GM18873 (cell line): Measurements from ENCODE around the gene COL4A2.

ENCODE experiments used
- ATAC-seq: cut with Tn5 transposase; IDR thresholded peaks from one replicate; pipeline ENCODE4 v1.9.1; 2021; ENCODE audit warnings: mild to moderate bottlenecking, moderate library complexity, moderate number of reproducible peaks; ENCODE audit not compliant: unreplicated experiment, low FRiP score

Gene COL4A2

DNA sequence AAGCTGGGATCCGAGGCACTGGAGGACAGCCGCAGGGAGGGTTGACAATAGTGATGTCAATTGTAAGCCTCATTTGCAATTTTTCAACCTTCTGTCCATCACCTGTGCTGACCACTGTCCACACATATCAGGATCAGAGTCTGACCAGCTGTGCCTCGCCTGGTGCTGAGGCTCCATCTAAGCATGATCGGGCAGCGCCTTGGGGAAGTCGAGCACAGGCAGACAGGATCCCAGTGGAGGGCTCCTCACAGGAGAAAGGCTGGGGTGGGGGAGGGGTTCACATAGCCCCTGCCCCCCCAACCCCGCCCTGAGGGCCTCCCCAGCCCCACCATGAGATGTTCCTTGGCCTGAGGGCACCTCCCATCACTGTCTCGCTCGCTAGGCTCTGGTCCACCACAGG lies 194.1 kb downstream of the COL4A2 start:
- ATAC-seq, result no peak

GRCh38 chr13:110503037-110503901 lies 196.2 kb downstream of the COL4A2 start:
- no peak for ATAC-seq

DNA sequence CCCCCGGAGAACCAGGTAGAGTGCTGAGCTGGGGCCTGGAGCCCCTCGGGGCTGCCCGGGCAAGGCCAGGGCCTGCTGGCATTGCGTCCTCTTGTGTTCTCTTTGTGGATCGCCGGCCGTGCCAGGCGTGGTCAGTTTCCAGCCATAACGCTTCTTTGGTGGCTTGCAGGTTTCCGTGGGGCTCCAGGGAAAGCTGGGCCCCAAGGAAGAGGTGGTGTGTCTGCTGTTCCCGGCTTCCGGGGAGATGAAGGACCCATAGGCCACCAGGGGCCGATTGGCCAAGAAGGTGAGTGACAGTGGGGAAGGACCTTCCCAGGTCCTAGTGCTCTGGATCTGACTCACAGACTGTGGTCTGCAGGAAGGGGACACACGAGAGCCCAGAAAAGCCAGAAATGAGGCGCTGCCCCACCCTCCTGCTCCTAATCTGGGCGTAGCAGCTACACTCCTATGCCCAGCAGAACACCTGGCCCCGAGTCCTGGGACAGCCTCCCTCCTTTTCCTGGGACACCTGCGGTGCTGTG lies 197.0 kb downstream of the COL4A2 start:
- no peak for ATAC-seq

GRCh38 chr13:110505594-110505993 lies 198.5 kb downstream of the COL4A2 start:
- no peak for ATAC-seq

- ATAC-seq, result no peak
Observed at GRCh38 chr13:110506396-110506795, 199.3 kb downstream of the COL4A2 start.

GRCh38 chr13:110506859-110507566 lies 199.9 kb downstream of the COL4A2 start:
- no peak for ATAC-seq

DNA sequence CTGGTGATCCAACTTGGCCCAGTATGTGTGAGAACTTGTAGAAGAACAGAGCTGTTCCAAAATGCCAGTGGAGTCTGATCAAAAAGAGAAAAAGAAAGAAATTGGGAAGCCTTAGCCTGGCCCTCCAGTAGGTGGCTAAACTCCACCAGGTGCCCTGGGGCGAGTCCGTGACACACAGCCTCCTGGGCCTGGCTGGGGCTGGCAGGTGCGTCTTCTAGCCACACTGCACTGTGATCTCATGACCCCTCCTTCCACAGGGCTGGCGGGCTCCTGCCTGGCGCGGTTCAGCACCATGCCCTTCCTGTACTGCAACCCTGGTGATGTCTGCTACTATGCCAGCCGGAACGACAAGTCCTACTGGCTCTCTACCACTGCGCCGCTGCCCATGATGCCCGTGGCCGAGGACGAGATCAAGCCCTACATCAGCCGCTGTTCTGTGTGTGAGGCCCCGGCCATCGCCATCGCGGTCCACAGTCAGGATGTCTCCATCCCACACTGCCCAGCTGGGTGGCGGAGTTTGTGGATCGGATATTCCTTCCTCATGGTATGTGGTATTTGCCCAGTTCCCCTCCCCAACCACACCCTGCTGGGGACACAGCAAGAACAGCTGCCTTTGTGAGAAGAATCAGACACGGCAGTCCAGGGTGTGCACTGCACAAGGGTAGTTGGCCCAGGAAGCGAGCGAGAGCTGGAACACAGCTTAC lies 200.7 kb downstream of the COL4A2 start:
- ATAC-seq, result no peak

- ATAC-seq, result no peak
Observed at GRCh38 chr13:110509478-110509926, 202.4 kb downstream of the COL4A2 start.

- no peak for ATAC-seq
Observed at GRCh38 chr13:110509971-110510786, 203.1 kb downstream of the COL4A2 start.

DNA sequence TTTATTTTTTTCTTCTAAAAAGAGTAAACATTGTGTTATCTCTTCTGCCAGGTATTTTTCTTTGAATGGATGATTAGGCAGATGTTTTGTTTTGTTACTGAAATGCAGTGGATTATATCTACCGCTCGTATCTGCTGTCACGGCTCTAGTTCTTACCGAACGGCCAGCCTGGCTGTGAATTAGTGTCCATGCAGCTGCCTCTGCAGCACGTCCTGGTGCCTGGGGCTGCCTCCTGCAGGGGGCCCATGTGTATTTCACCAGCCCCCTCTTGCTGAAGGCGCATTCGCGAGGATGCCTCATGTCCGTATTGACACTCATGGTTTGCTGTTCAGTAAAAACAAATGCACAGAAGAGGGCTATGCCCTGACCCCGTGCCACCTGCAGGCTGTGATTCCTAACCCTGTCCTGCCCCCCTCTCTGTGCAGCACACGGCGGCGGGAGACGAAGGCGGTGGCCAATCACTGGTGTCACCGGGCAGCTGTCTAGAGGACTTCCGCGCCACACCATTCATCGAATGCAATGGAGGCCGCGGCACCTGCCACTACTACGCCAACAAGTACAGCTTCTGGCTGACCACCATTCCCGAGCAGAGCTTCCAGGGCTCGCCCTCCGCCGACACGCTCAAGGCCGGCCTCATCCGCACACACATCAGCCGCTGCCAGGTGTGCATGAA lies 204.6 kb downstream of the COL4A2 start:
- no peak for ATAC-seq

GRCh38 chr13:110512198-110512740 lies 205.2 kb downstream of the COL4A2 start:
- no peak for ATAC-seq

DNA sequence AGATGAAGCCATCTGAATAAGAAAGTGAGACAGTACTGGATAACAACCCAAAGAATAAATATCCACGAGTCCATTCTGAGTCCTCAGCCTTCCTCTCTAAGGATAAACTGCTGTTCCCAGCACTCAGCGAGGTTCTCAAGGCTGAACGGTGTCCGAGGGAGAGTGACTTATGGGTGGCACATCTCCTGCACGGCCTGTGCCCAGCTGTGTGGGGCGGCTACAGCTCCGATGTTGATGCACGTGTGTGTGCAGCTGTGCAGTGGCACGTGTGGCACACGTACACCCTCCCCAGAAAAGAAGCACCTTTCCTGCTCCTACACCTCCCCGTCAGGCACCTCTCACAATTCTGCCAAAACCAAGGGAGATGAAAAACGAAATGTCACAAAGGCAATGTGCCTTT lies 209.4 kb downstream of the COL4A2 start:
- no peak for ATAC-seq

- ATAC-seq, result no peak
Observed at GRCh38 chr13:110517505-110518225, 210.6 kb downstream of the COL4A2 start.

- ATAC-seq, result no peak
Observed at GRCh38 chr13:110518226-110518525, 211.1 kb downstream of the COL4A2 start.

- ATAC-seq, result no peak
Observed at GRCh38 chr13:110518571-110518970, 211.5 kb downstream of the COL4A2 start.

DNA sequence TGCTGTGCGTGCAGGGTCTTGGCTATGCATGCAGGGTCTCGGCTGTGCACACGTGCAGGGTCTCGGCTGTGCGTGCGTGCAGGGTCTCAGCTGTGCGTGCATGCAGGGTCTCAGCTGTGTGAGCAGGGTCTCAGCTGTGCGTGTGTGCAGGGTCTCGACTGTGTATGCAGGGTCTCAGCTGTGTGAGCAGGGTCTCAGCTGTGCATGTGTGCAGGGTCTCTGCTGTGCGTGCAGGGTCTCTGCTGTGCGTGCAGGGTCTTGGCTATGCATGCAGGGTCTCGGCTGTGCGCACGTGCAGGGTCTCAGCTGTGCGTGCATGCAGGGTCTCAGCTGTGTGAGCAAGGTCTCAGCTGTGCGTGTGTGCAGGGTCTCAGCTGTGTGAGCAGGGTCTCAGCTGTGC lies 212.0 kb downstream of the COL4A2 start:
- ATAC-seq, result no peak

- ATAC-seq, result no peak
Observed at GRCh38 chr13:110519506-110519905, 212.4 kb downstream of the COL4A2 start.

DNA sequence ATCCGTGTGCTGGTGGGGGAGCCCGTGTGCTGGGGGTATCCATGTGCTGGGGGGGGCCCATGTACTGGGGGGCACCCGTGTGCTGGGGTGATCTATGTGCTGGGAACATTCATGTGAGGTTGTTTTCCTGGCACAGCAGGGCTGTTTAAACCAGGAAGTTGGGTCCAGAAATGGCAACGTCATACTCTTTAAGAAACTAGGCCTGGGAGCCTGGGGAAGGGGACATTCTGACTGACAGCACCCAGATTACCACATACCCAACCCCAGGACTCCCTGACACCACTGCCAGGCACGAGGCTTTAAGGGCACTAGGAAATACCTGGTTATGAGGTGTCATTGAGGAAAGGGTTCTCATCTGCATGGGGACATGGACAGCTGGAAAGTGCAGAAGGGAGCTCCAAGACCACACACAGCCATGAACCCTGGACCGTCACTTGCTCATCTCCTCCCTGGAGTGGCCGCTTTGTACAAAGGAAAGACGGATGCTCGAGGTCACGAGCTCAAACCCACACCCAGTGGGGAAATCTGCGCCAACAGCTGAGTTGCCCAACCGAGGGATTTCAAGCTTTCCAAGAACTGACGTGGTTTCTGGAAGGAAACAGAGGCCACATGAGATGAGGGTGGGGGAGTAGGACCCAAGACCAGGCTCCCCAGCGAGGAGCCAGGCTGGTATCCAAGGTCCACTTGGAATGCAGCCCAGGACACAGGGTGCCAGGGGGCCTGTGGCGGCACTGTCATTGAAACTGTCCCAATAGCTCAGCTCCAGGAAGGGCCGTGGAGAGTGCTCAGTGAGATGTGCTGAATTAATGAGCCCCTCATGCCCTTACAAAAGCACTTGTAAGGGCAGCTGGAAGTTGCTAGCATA lies 213.6 kb downstream of the COL4A2 start:
- ATAC-seq, result no peak
